ENCODE measurements around the gene SNRPA1. TPM values are rescaled to one million over a fixed set of nuclear protein-coding genes. Genes with fewer than 3 reads are reported as not detected.

The SNRPA1 gene
- total RNA-seq, 2 donors from 2014 or later = 166 to 206 TPM

- no peaks in the 10 kb centered on the region for H3K27me3 Mint-ChIP-seq
- H3K4me1 Mint-ChIP-seq = peaks cover 57% of the 10 kb centered on the region
- H3K9me3 ChIP-seq (ENCODE audit: control insufficient read depth, low read length, poor library complexity, severe bottlenecking) = no peaks in the 10 kb centered on the region
- peak overlapping the region; percentile 58 for H3K4me3 Mint-ChIP-seq
- no peaks in the 10 kb centered on the region for H3K36me3 Mint-ChIP-seq (ENCODE audit: low read depth)
- no peak for DNase-seq
- ATAC-seq = no peak
- peak overlapping the region; percentile 93 for H3K27ac Mint-ChIP-seq
Observed at GRCh38 chr15:101244036-101244781, 50.8 kb downstream of the SNRPA1 start.

GRCh38 chr15:101243420-101243819 lies 51.6 kb downstream of the SNRPA1 start:
- Mint-ChIP-seq H3K27me3 (no peaks in the 10 kb centered on the region), H3K4me1 (peaks cover 59% of the 10 kb centered on the region), H3K27ac (peak overlapping the region; percentile 93), H3K36me3 (ENCODE audit: low read depth) (no peaks in the 10 kb centered on the region), H3K4me3 (peak overlapping the region; percentile 63)
- ATAC-seq (no peak), DNase-seq (no peak)
- no peaks in the 10 kb centered on the region for H3K9me3 ChIP-seq (ENCODE audit: control insufficient read depth, low read length, poor library complexity, severe bottlenecking)

- no peaks in the 10 kb centered on the region for H3K36me3 Mint-ChIP-seq (ENCODE audit: low read depth)
- peak overlapping the region; percentile 93 for H3K27ac Mint-ChIP-seq
- H3K4me3 Mint-ChIP-seq = peak overlapping the region; percentile 80
- DNase-seq (no peak), ATAC-seq (no peak)
- peaks cover 59% of the 10 kb centered on the region for H3K4me1 Mint-ChIP-seq
- no peaks in the 10 kb centered on the region for H3K27me3 Mint-ChIP-seq
- H3K9me3 ChIP-seq (ENCODE audit: control insufficient read depth, low read length, poor library complexity, severe bottlenecking) = no peaks in the 10 kb centered on the region
Observed at GRCh38 chr15:101242999-101243336, 52.1 kb downstream of the SNRPA1 start.

- DNase-seq (peak; percentile 16 to 42 (median 32)), ATAC-seq (peak; percentile 94)
- H3K4me1 Mint-ChIP-seq = peaks cover 55% of the 10 kb centered on the region
- H3K36me3 Mint-ChIP-seq (ENCODE audit: low read depth) = no peaks in the 10 kb centered on the region
- H3K27ac Mint-ChIP-seq = peak overlapping the region; percentile 93
- H3K27me3 Mint-ChIP-seq = no peaks in the 10 kb centered on the region
- peak overlapping the region; percentile 80 for H3K4me3 Mint-ChIP-seq
- H3K9me3 ChIP-seq (ENCODE audit: control insufficient read depth, low read length, poor library complexity, severe bottlenecking) = no peaks in the 10 kb centered on the region
Observed at GRCh38 chr15:101242160-101242998, 52.7 kb downstream of the SNRPA1 start.

- ATAC-seq = no peak
- Mint-ChIP-seq H3K27me3 (no peaks in the 10 kb centered on the region), H3K36me3 (ENCODE audit: low read depth) (no peaks in the 10 kb centered on the region), H3K4me3 (no peak overlapping the region), H3K27ac (peak overlapping the region; percentile 47), H3K4me1 (peaks cover 45% of the 10 kb centered on the region)
- DNase-seq = no peak
- H3K9me3 ChIP-seq (ENCODE audit: control insufficient read depth, low read length, poor library complexity, severe bottlenecking) = no peaks in the 10 kb centered on the region
Observed at GRCh38 chr15:101240358-101240757, 54.7 kb downstream of the SNRPA1 start.

GRCh38 chr15:101239724-101240136 lies 55.3 kb downstream of the SNRPA1 start:
- no peaks in the 10 kb centered on the region for H3K9me3 ChIP-seq (ENCODE audit: control insufficient read depth, low read length, poor library complexity, severe bottlenecking)
- Mint-ChIP-seq H3K36me3 (ENCODE audit: low read depth) (no peaks in the 10 kb centered on the region), H3K27ac (peak overlapping the region; percentile 47), H3K4me3 (peak overlapping the region; percentile 59), H3K27me3 (no peaks in the 10 kb centered on the region), H3K4me1 (peaks cover 39% of the 10 kb centered on the region)
- no peak for ATAC-seq
- DNase-seq = no peak

GRCh38 chr15:101237251-101237650 lies 57.8 kb downstream of the SNRPA1 start:
- no peak overlapping the region for H3K27ac Mint-ChIP-seq
- no peak for DNase-seq
- H3K4me1 Mint-ChIP-seq = peaks cover 28% of the 10 kb centered on the region

GRCh38 chr15:101233651-101234280 lies 61.3 kb downstream of the SNRPA1 start:
- no peaks in the 10 kb centered on the region for H3K36me3 Mint-ChIP-seq (ENCODE audit: low read depth)
- no peak overlapping the region for H3K27ac Mint-ChIP-seq
- H3K4me3 Mint-ChIP-seq = no peak overlapping the region
- DNase-seq (no peak), ATAC-seq (no peak)
- H3K4me1 Mint-ChIP-seq = peaks cover 17% of the 10 kb centered on the region
- no peaks in the 10 kb centered on the region for H3K27me3 Mint-ChIP-seq
- H3K9me3 ChIP-seq (ENCODE audit: control insufficient read depth, low read length, poor library complexity, severe bottlenecking) = no peaks in the 10 kb centered on the region

More at GRCh38 chr15:101237251-101237650, 57.8 kb downstream of the SNRPA1 start:
- Mint-ChIP-seq H3K27me3 (no peaks in the 10 kb centered on the region), H3K4me3 (no peak overlapping the region), H3K36me3 (ENCODE audit: low read depth) (no peaks in the 10 kb centered on the region)
- no peaks in the 10 kb centered on the region for H3K9me3 ChIP-seq (ENCODE audit: control insufficient read depth, low read length, poor library complexity, severe bottlenecking)
- ATAC-seq = no peak

GRCh38 chr15:101232677-101233076 lies 62.4 kb downstream of the SNRPA1 start:
- Mint-ChIP-seq H3K36me3 (ENCODE audit: low read depth) (peaks cover 2% of the 10 kb centered on the region), H3K4me1 (peaks cover 15% of the 10 kb centered on the region), H3K27ac (peak overlapping the region; percentile 37), H3K27me3 (no peaks in the 10 kb centered on the region), H3K4me3 (no peak overlapping the region)
- no peak for DNase-seq
- ATAC-seq = no peak
- peaks cover 4% of the 10 kb centered on the region for H3K9me3 ChIP-seq (ENCODE audit: control insufficient read depth, low read length, poor library complexity, severe bottlenecking)

Other genes with a start within 250 kb of the SNRPA1 start
- gene CHSY1, start 43.2 kb downstream of the SNRPA1 start, total RNA-seq = 10 to 100 TPM; 10.5 to 12.9 TPM
- gene SELENOS, start 17.8 kb downstream of the SNRPA1 start, total RNA-seq = 10 to 100 TPM; 28.0 to 36.3 TPM
- 10 to 100 TPM in 1 of 2 donors, 1 to 10 TPM in 1; 1.9 to 27.8 TPM for gene PCSK6, start 194.5 kb upstream of the SNRPA1 start, total RNA-seq

All from T-helper 17 cell (primary cell).